HepG2 (cell line): ENCODE measurements around the gene AP4E1. TPM values are rescaled to one million over a fixed set of nuclear protein-coding genes. Genes with fewer than 3 reads are reported as not detected.

Source experiments
- AGO1 ChIP-seq: fragments of 200-400 bp; formaldehyde crosslinking; IDR thresholded peaks from 2 replicates; pipeline ENCODE4 v1.6.1; 2017; ENCODE audit warnings: mild to moderate bottlenecking, low read depth, low read length, moderate library complexity; ENCODE audit not compliant: poor library complexity, severe bottlenecking
- CCAR2 ChIP-seq: fragments of 200-400 bp; formaldehyde crosslinking; optimal IDR thresholded peaks from 2 replicates; pipeline ENCODE3; 2018; ENCODE audit warnings: low read depth, mild to moderate bottlenecking, low read length, moderate library complexity
- CREM ChIP-seq, 2 experiments: sonication (generic) in 1 of 2; formaldehyde crosslinking in 1 of 2; IDR thresholded peaks; 2 replicates each; pipeline versions ENCODE4 v1.4.0 to v1.6.1; 2016 to 2020; ENCODE audit warnings: antibody characterized with exemption in 1 of 2, mild to moderate bottlenecking in 1 of 2, missing genetic modification reagents in 1 of 2
- HNF4G ChIP-seq, 2 experiments: sonication (generic) in 1 of 2; formaldehyde crosslinking in 1 of 2; IDR thresholded peaks; 2 replicates each; pipeline versions ENCODE4 v1.4.0 to v1.6.1; 2011 to 2020; ENCODE audit warnings: borderline replicate concordance in 2 of 2, low read depth in 2 of 2, mild to moderate bottlenecking in 2 of 2, low read length in 1 of 2, missing genetic modification reagents in 1 of 2, moderate library complexity in 1 of 2
- MBD4 ChIP-seq: IDR thresholded peaks from 2 replicates; pipeline ENCODE4 v1.6.1; 2012; ENCODE audit warnings: low read length, inconsistent platforms, borderline replicate concordance
- MXD4 ChIP-seq: IDR thresholded peaks from 2 replicates; pipeline ENCODE4 v1.6.1; 2016; ENCODE audit warnings: mild to moderate bottlenecking, missing biosample characterization, missing genetic modification reagents
- NBN ChIP-seq: fragments of 450-650 bp; conservative IDR thresholded peaks from 2 replicates; pipeline ENCODE4 v1.6.1; 2017
- POLR2AphosphoS2 ChIP-seq: IDR thresholded peaks from 2 replicates; pipeline ENCODE4 v1.6.1; 2011; ENCODE audit warnings: low read depth, low read length, improper control_type of control experiment
- RFXAP ChIP-seq: sonication (generic); formaldehyde crosslinking; IDR thresholded peaks from 2 replicates; pipeline ENCODE4 v1.4.0; 2020; ENCODE audit warnings: missing genetic modification reagents, borderline replicate concordance
- RXRA ChIP-seq: sonication (generic); formaldehyde crosslinking; IDR thresholded peaks from 2 replicates; pipeline ENCODE4 v1.5.1; 2020; ENCODE audit warnings: missing genetic modification reagents
- TBX3 ChIP-seq: fragments of 450-650 bp; IDR thresholded peaks from 2 replicates; pipeline ENCODE4 v1.6.1; 2017; ENCODE audit warnings: antibody characterized with exemption, mild to moderate bottlenecking, inconsistent platforms, borderline replicate concordance
- ZFP1 ChIP-seq: IDR thresholded peaks from 2 replicates; pipeline ENCODE4 v1.6.1; 2016
- ZNF232 ChIP-seq: sonication (generic); formaldehyde crosslinking; IDR thresholded peaks from 2 replicates; pipeline ENCODE4 v1.4.0; 2020; ENCODE audit warnings: missing genetic modification reagents, borderline replicate concordance
- ZNF709 ChIP-seq: sonication (generic); formaldehyde crosslinking; IDR thresholded peaks from 2 replicates; pipeline ENCODE4 v1.5.0; 2020; ENCODE audit warnings: mild to moderate bottlenecking, missing genetic modification reagents
- ZNF720 ChIP-seq: sonication (generic); formaldehyde crosslinking; IDR thresholded peaks from 2 replicates; pipeline ENCODE4 v1.4.0; 2020; ENCODE audit warnings: missing genetic modification reagents
- ZNF766 ChIP-seq: sonication (generic); formaldehyde crosslinking; IDR thresholded peaks from 2 replicates; pipeline ENCODE4 v1.5.0; 2020; ENCODE audit warnings: missing genetic modification reagents, borderline replicate concordance
- polyA plus RNA-seq, 8 experiments: library from polyadenylated mRNA; depleted of rRNA in 3 of 8; stranded (reverse) in 7 of 8; unstranded in 1 of 8; fragments of >200 nt; fragmentation: Illumina TruSeq in 4 of 8; extraction: Trizol in 4 of 8; gene quantifications; 2 replicates each; pipeline versions ENCODE4 v1.2.1 to v1.2.3, GENCODE V29; 2011 to 2016; ENCODE audit warnings: low read depth in 4 of 8, missing spikeins in 1 of 8, mixed read lengths in 1 of 8; ENCODE audit not compliant: insufficient read depth in 1 of 8
- total RNA-seq, 5 experiments: library from RNA; depleted of rRNA; stranded (reverse); fragments of >200 nt; fragmentation: Illumina TruSeq; extraction: Trizol; gene quantifications; 2 replicates each; pipeline ENCODE4 v1.2.3, GENCODE V29; 2016; ENCODE audit warnings: low read depth in 1 of 5
- TF ChIP-seq, protein P1 (sequence below): sonication (generic); formaldehyde crosslinking; IDR thresholded peaks from 2 replicates; pipeline ENCODE4 v1.4.0; 2020; ENCODE audit warnings: missing genetic modification reagents
- TF ChIP-seq, protein P2 (sequence below): IDR thresholded peaks from 2 replicates; pipeline ENCODE4 v1.6.1; 2016; ENCODE audit warnings: low read depth, borderline replicate concordance
- TF ChIP-seq, protein P3 (sequence below): IDR thresholded peaks from 2 replicates; pipeline ENCODE4 v1.6.1; 2016; ENCODE audit warnings: low read depth, control low read depth
- TF ChIP-seq, protein P4 (sequence below): sonication (generic); formaldehyde crosslinking; IDR thresholded peaks from 2 replicates; pipeline ENCODE4 v1.4.0; 2020; ENCODE audit warnings: mild to moderate bottlenecking, missing genetic modification reagents
- TF ChIP-seq, protein P5 (sequence below): IDR thresholded peaks from 2 replicates; pipeline ENCODE4 v1.6.1; 2016; ENCODE audit warnings: missing genetic modification reagents, missing compliant biosample characterization
- TF ChIP-seq, protein P6 (sequence below): IDR thresholded peaks from 2 replicates; pipeline ENCODE4 v1.6.1; 2018; ENCODE audit warnings: missing genetic modification reagents, mild to moderate bottlenecking, missing compliant biosample characterization
- TF ChIP-seq, protein P7 (sequence below): sonication (generic); formaldehyde crosslinking; IDR thresholded peaks from 2 replicates; pipeline ENCODE4 v1.4.0; 2020; ENCODE audit warnings: mild to moderate bottlenecking, missing genetic modification reagents

The AP4E1 gene
- total and polyA plus RNA-seq, 2 of the 13 experiments (the other 11 are each of a cell fraction or from before 2014, with no cell fraction given) = 2.2 to 7.8 TPM

DNA sequence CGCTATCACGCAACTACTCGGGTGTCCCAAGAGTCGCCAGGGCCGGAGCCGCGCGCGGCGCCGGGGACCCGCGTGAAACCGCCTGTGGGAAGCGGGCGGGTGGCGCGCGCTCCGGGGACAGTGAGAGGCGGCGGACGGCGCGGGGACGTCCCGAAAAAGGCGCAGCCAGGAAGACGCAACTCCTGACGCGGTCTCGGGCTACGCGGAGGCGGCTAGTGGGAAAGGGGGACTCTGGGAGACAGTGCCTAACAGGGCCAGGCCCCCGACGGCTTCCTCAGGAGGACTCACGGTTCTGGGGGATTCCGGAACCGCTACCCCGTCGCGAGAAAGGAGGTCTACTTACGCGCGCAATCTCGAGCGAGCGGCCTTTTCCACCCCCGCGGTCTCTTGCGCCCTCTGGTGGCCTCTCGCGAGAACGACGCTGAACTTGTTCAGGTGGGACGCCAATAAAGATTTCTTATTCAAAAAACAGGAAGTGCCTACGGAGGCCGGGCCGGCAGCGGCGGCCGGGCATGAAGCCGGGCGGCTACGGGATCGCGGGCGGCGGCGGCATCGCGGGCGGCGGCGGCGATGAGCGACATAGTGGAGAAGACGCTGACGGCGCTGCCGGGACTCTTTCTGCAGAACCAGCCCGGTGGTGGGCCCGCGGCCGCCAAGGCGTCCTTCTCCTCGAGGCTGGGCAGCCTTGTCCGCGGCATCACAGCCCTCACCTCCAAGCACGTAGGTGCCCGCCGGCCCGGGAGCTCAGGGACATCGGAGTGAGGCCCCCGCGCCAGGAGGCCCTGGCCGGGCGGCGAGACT lies at the start of gene AP4E1 (continued):
- TF ChIP-seq MXD4 = peak; percentile 82
- TF ChIP-seq AGO1 = no peak
- TF ChIP-seq NBN = no peak
- TF ChIP-seq HNF4G (IDR thresholded peaks at IDR 0.05; ENCODE audit: borderline replicate concordance, low read depth, low read length) = no peak
- TF ChIP-seq HNF4G (CRISPR knock-in tag; IDR thresholded peaks at IDR 0.05; ENCODE audit: borderline replicate concordance, low read depth) = no peak
- peak; percentile 85 for TF ChIP-seq ZNF709 (CRISPR knock-in tag)
- TF ChIP-seq, protein P1, sequence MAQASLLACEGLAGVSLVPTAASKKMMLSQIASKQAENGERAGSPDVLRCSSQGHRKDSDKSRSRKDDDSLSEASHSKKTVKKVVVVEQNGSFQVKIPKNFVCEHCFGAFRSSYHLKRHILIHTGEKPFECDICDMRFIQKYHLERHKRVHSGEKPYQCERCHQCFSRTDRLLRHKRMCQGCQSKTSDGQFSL (CRISPR knock-in tag) = no peak
- TF ChIP-seq, protein P2, sequence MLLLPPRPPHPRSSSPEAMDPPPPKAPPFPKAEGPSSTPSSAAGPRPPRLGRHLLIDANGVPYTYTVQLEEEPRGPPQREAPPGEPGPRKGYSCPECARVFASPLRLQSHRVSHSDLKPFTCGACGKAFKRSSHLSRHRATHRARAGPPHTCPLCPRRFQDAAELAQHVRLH = no peak
- no peak for TF ChIP-seq MBD4
- TF ChIP-seq, protein P3, sequence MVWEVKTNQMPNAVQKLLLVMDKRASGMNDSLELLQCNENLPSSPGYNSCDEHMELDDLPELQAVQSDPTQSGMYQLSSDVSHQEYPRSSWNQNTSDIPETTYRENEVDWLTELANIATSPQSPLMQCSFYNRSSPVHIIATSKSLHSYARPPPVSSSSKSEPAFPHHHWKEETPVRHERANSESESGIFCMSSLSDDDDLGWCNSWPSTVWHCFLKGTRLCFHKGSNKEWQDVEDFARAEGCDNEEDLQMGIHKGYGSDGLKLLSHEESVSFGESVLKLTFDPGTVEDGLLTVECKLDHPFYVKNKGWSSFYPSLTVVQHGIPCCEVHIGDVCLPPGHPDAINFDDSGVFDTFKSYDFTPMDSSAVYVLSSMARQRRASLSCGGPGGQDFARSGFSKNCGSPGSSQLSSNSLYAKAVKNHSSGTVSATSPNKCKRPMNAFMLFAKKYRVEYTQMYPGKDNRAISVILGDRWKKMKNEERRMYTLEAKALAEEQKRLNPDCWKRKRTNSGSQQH (CRISPR knock-in tag) = peak; percentile 29; the same call in 1 of the 2 replicates
- TF ChIP-seq TBX3 = no peak
- no peak for TF ChIP-seq ZNF720 (CRISPR knock-in tag)
- TF ChIP-seq, protein P4, sequence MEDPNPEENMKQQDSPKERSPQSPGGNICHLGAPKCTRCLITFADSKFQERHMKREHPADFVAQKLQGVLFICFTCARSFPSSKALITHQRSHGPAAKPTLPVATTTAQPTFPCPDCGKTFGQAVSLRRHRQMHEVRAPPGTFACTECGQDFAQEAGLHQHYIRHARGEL (CRISPR knock-in tag) = no peak
- peak; percentile 33 for TF ChIP-seq RXRA (CRISPR knock-in tag)
- TF ChIP-seq RFXAP (CRISPR knock-in tag) = no peak
- TF ChIP-seq ZNF232 = 0 out of 2 replicates have a peak, but pooled peaks have one; percentile 26
- TF ChIP-seq ZFP1 (CRISPR knock-in tag) = peak; percentile 79; the same call in 1 of the 2 replicates
- TF ChIP-seq CREM (IDR thresholded peaks at IDR 0.05) = peak; percentile 52; the same call in 1 of the 2 replicates
- no peak for TF ChIP-seq CREM (CRISPR knock-in tag; IDR thresholded peaks at IDR 0.05)
- TF ChIP-seq, protein P5, sequence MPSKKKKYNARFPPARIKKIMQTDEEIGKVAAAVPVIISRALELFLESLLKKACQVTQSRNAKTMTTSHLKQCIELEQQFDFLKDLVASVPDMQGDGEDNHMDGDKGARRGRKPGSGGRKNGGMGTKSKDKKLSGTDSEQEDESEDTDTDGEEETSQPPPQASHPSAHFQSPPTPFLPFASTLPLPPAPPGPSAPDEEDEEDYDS = peak; percentile 24; the same call in 1 of the 2 replicates
- peak; percentile 40 for TF ChIP-seq CCAR2
- no peak; the same call in 1 of the 2 replicates for TF ChIP-seq ZNF766 (CRISPR knock-in tag)
- TF ChIP-seq, protein P6, sequence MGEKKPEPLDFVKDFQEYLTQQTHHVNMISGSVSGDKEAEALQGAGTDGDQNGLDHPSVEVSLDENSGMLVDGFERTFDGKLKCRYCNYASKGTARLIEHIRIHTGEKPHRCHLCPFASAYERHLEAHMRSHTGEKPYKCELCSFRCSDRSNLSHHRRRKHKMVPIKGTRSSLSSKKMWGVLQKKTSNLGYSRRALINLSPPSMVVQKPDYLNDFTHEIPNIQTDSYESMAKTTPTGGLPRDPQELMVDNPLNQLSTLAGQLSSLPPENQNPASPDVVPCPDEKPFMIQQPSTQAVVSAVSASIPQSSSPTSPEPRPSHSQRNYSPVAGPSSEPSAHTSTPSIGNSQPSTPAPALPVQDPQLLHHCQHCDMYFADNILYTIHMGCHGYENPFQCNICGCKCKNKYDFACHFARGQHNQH = peak; percentile 85
- no peak for TF ChIP-seq POLR2AphosphoS2
- TF ChIP-seq, protein P7, sequence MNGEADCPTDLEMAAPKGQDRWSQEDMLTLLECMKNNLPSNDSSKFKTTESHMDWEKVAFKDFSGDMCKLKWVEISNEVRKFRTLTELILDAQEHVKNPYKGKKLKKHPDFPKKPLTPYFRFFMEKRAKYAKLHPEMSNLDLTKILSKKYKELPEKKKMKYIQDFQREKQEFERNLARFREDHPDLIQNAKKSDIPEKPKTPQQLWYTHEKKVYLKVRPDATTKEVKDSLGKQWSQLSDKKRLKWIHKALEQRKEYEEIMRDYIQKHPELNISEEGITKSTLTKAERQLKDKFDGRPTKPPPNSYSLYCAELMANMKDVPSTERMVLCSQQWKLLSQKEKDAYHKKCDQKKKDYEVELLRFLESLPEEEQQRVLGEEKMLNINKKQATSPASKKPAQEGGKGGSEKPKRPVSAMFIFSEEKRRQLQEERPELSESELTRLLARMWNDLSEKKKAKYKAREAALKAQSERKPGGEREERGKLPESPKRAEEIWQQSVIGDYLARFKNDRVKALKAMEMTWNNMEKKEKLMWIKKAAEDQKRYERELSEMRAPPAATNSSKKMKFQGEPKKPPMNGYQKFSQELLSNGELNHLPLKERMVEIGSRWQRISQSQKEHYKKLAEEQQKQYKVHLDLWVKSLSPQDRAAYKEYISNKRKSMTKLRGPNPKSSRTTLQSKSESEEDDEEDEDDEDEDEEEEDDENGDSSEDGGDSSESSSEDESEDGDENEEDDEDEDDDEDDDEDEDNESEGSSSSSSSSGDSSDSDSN (CRISPR knock-in tag) = peak; percentile 87
